ENCODE data around the gene CLSTN2. TPM values are rescaled to one million over a fixed set of nuclear protein-coding genes. Genes with fewer than 3 reads are reported as not detected.

Gene CLSTN2
- total and polyA plus RNA-seq, 4 donors = 0.09 to 2.2 (median 0.55) TPM

GRCh38 chr3:140022066-140022770 lies 87.2 kb downstream of the CLSTN2 start:
- no peak overlapping the region for H3K4me3 ChIP-seq (ENCODE audit: low read depth in 1 of 3, low read length in 3 of 3)
- no peaks in the 10 kb centered on the region for H3K36me3 ChIP-seq (ENCODE audit: control insufficient read depth in 4 of 4, insufficient read depth in 3 of 4, low read depth in 1 of 4, low read length in 3 of 4)
- no peaks in the 10 kb centered on the region for H3K27me3 ChIP-seq (ENCODE audit: control insufficient read depth in 4 of 4, insufficient read depth in 4 of 4, low read length in 3 of 4)
- H3K9me3 ChIP-seq (ENCODE audit: control insufficient read depth in 4 of 4, low read length in 3 of 4) = no peaks in the 10 kb centered on the region
- TF ChIP-seq HNF4A (conservative IDR thresholded peaks at IDR 0.05) = no peak
- TF ChIP-seq GABPA (IDR thresholded peaks at IDR 0.05 in 1 of 2, conservative IDR thresholded peaks at IDR 0.05 in 1 of 2) = no peak
- no peak for TF ChIP-seq JUND (IDR thresholded peaks at IDR 0.05)
- TF ChIP-seq YY1 (IDR thresholded peaks at IDR 0.05) = no peak
- TF ChIP-seq RAD21 (IDR thresholded peaks at IDR 0.05) = no peak
- TF ChIP-seq RXRA (IDR thresholded peaks at IDR 0.05) = no peak
- TF ChIP-seq ZBTB33 (IDR thresholded peaks at IDR 0.05) = no peak
- TF ChIP-seq EGR1 (IDR thresholded peaks at IDR 0.05; ENCODE audit: low read depth in 2 of 2) = no peak
- H3K27ac ChIP-seq (ENCODE audit: low read depth in 1 of 2, low read length in 2 of 2) = no peak overlapping the region
- DNase-seq (ENCODE audit: low spot score) = no peak
- 76% methylated on average over 5 of the region's 5 CpGs for WGBS
- no peaks in the 10 kb centered on the region for H3K4me1 ChIP-seq (ENCODE audit: control insufficient read depth in 4 of 4, insufficient read depth in 4 of 4, low read length in 3 of 4)
- H3K9ac ChIP-seq (ENCODE audit: low read depth in 1 of 2, low read length in 2 of 2) = no peak overlapping the region

GRCh38 chr3:140023616-140024530 lies 88.9 kb downstream of the CLSTN2 start:
- no peak for TF ChIP-seq CTCF (IDR thresholded peaks at IDR 0.05; ENCODE audit: low read depth, low read length, missing input control)
- no peak for TF ChIP-seq ATF3 (IDR thresholded peaks at IDR 0.05)
- TF ChIP-seq GABPA (IDR thresholded peaks at IDR 0.05 in 1 of 2, conservative IDR thresholded peaks at IDR 0.05 in 1 of 2) = no peak
- no peak for TF ChIP-seq FOXA1 (IDR thresholded peaks at IDR 0.05)
- TF ChIP-seq NR2F2 (IDR thresholded peaks at IDR 0.05) = no peak
- TF ChIP-seq SP1 (IDR thresholded peaks at IDR 0.05) = no peak
- TF ChIP-seq TAF1 (conservative IDR thresholded peaks at IDR 0.05) = no peak
- no peak for TF ChIP-seq MAX (IDR thresholded peaks at IDR 0.05)
- TF ChIP-seq HNF4G (IDR thresholded peaks at IDR 0.05) = no peak
- no peak for TF ChIP-seq HNF4A (conservative IDR thresholded peaks at IDR 0.05)
- TF ChIP-seq FOXA2 (IDR thresholded peaks at IDR 0.05) = no peak
- TF ChIP-seq RAD21 (IDR thresholded peaks at IDR 0.05) = no peak
- no peak for TF ChIP-seq REST (IDR thresholded peaks at IDR 0.05)
- TF ChIP-seq YY1 (IDR thresholded peaks at IDR 0.05) = no peak
- TF ChIP-seq JUND (IDR thresholded peaks at IDR 0.05) = no peak
- no peak for TF ChIP-seq EGR1 (IDR thresholded peaks at IDR 0.05; ENCODE audit: low read depth in 2 of 2)
- TF ChIP-seq RXRA (IDR thresholded peaks at IDR 0.05) = no peak
- TF ChIP-seq ZBTB33 (IDR thresholded peaks at IDR 0.05) = no peak
- H3K4me1 ChIP-seq (ENCODE audit: control insufficient read depth in 4 of 4, insufficient read depth in 4 of 4, low read length in 3 of 4) = no peaks in the 10 kb centered on the region
- no peak for DNase-seq (ENCODE audit: low spot score)
- no peak overlapping the region for H3K4me3 ChIP-seq (ENCODE audit: low read depth in 1 of 3, low read length in 3 of 3)
- 84% methylated on average over 12 of the region's 12 CpGs for WGBS
- H3K9ac ChIP-seq (ENCODE audit: low read depth in 1 of 2, low read length in 2 of 2) = no peak overlapping the region
- no peaks in the 10 kb centered on the region for H3K27me3 ChIP-seq (ENCODE audit: control insufficient read depth in 4 of 4, insufficient read depth in 4 of 4, low read length in 3 of 4)
- H3K27ac ChIP-seq (ENCODE audit: low read depth in 1 of 2, low read length in 2 of 2) = no peak overlapping the region
- no peaks in the 10 kb centered on the region for H3K36me3 ChIP-seq (ENCODE audit: control insufficient read depth in 4 of 4, insufficient read depth in 3 of 4, low read depth in 1 of 4, low read length in 3 of 4)
- H3K9me3 ChIP-seq (ENCODE audit: control insufficient read depth in 4 of 4, low read length in 3 of 4) = no peaks in the 10 kb centered on the region
